Measurements from ENCODE around the gene PGK1. TPM values are rescaled to one million over a fixed set of nuclear protein-coding genes. Genes with fewer than 3 reads are reported as not detected.

PGK1 gene
- total and polyA plus RNA-seq, 2 experiments from 2014 or later: 249 to 336 TPM

DNA sequence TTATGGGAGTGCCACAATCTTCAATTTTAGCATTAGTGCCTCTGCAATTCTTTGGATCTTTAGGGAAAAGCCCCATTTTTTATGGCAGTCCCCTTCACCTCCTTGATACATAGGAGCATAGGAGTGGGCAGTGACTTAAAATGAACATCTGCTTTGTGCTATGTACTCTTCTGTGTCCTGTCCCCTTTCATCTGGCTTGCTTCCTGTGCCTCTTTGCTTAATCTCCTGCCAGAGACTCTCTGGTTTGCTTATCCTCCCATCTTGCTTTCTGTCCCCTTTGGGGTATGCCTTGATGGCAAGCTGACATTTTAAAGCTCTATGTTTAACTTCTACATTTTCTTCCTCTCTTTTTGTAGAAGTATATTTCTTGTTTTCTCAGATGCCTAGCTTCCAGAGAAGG, 12.3 kb downstream of the PGK1 start:
- Histone ChIP-seq H3K36me3 (ENCODE audit: insufficient read depth) (peaks cover 51% of the 10 kb centered on the region), H3K4me1 (ENCODE audit: insufficient read depth) (no peaks in the 10 kb centered on the region), H3K4me2 (no peak overlapping the region), H3F3A (replicated peaks; ENCODE audit: low read depth) (no peaks in the 10 kb centered on the region), H3K27ac (ENCODE audit: low read depth) (no peak overlapping the region), H3K79me2 (replicated peaks; ENCODE audit: insufficient read depth) (peaks cover 56% of the 10 kb centered on the region), H2AFZ (no peak overlapping the region), H3K9me2 (ENCODE audit: insufficient read depth) (no peaks in the 10 kb centered on the region), H3K4me3 (no peak overlapping the region), H4K20me1 (replicated peaks; ENCODE audit: insufficient read depth) (peaks cover 20% of the 10 kb centered on the region), H3K27me3 (ENCODE audit: insufficient read depth) (no peaks in the 10 kb centered on the region)
- ATAC-seq (no peak), DNase-seq (ENCODE audit: low spot score) (no peak)
- Mint-ChIP-seq H3K27me3 (ENCODE audit: insufficient read depth, low read depth, poor library complexity) (peaks cover 4% of the 10 kb centered on the region), H3K4me1 (no peaks in the 10 kb centered on the region; the same call in 2 of the 3 replicates), H3K27ac (no peak overlapping the region), H3K4me3 (no peak overlapping the region), H3K9me3 (no peaks in the 10 kb centered on the region), H3K36me3 (ENCODE audit: low read depth) (peaks cover 88% of the 10 kb centered on the region)
- TF ChIP-seq, protein P1, sequence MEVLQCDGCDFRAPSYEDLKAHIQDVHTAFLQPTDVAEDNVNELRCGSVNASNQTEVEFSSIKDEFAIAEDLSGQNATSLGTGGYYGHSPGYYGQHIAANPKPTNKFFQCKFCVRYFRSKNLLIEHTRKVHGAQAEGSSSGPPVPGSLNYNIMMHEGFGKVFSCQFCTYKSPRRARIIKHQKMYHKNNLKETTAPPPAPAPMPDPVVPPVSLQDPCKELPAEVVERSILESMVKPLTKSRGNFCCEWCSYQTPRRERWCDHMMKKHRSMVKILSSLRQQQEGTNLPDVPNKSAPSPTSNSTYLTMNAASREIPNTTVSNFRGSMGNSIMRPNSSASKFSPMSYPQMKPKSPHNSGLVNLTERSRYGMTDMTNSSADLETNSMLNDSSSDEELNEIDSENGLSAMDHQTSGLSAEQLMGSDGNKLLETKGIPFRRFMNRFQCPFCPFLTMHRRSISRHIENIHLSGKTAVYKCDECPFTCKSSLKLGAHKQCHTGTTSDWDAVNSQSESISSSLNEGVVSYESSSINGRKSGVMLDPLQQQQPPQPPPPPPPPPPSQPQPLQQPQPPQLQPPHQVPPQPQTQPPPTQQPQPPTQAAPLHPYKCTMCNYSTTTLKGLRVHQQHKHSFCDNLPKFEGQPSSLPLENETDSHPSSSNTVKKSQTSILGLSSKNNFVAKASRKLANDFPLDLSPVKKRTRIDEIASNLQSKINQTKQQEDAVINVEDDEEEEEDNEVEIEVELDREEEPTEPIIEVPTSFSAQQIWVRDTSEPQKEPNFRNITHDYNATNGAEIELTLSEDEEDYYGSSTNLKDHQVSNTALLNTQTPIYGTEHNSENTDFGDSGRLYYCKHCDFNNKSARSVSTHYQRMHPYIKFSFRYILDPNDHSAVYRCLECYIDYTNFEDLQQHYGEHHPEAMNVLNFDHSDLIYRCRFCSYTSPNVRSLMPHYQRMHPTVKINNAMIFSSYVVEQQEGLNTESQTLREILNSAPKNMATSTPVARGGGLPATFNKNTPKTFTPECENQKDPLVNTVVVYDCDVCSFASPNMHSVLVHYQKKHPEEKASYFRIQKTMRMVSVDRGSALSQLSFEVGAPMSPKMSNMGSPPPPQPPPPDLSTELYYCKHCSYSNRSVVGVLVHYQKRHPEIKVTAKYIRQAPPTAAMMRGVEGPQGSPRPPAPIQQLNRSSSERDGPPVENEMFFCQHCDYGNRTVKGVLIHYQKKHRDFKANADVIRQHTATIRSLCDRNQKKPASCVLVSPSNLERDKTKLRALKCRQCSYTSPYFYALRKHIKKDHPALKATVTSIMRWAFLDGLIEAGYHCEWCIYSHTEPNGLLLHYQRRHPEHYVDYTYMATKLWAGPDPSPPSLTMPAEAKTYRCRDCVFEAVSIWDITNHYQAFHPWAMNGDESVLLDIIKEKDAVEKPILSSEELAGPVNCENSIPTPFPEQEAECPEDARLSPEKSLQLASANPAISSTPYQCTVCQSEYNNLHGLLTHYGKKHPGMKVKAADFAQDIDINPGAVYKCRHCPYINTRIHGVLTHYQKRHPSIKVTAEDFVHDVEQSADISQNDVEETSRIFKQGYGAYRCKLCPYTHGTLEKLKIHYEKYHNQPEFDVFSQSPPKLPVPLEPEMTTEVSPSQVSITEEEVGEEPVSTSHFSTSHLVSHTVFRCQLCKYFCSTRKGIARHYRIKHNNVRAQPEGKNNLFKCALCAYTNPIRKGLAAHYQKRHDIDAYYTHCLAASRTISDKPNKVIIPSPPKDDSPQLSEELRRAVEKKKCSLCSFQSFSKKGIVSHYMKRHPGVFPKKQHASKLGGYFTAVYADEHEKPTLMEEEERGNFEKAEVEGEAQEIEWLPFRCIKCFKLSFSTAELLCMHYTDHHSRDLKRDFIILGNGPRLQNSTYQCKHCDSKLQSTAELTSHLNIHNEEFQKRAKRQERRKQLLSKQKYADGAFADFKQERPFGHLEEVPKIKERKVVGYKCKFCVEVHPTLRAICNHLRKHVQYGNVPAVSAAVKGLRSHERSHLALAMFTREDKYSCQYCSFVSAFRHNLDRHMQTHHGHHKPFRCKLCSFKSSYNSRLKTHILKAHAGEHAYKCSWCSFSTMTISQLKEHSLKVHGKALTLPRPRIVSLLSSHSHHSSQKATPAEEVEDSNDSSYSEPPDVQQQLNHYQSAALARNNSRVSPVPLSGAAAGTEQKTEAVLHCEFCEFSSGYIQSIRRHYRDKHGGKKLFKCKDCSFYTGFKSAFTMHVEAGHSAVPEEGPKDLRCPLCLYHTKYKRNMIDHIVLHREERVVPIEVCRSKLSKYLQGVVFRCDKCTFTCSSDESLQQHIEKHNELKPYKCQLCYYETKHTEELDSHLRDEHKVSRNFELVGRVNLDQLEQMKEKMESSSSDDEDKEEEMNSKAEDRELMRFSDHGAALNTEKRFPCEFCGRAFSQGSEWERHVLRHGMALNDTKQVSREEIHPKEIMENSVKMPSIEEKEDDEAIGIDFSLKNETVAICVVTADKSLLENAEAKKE (CRISPR knock-in tag; IDR thresholded peaks at IDR 0.05): no peak
- TF ChIP-seq EZH2phosphoT487 (IDR thresholded peaks at IDR 0.05; ENCODE audit: unreplicated experiment): no peak
- no peak for TF ChIP-seq POLR2AphosphoS5 (IDR thresholded peaks at IDR 0.05; ENCODE audit: low read depth)
- TF ChIP-seq ZNF331 (CRISPR knock-in tag; IDR thresholded peaks at IDR 0.05; ENCODE audit: low read depth): no peak
- no peak for TF ChIP-seq STAT1 (IDR thresholded peaks at IDR 0.05; ENCODE audit: unreplicated experiment)
- TF ChIP-seq CREB1 (CRISPR knock-in tag; IDR thresholded peaks at IDR 0.05; ENCODE audit: low read depth): no peak
- TF ChIP-seq NANOG (IDR thresholded peaks at IDR 0.05; ENCODE audit: borderline replicate concordance): no peak
- TF ChIP-seq JUNB (IDR thresholded peaks at IDR 0.05; ENCODE audit: unreplicated experiment): no peak
- TF ChIP-seq, protein P2, sequence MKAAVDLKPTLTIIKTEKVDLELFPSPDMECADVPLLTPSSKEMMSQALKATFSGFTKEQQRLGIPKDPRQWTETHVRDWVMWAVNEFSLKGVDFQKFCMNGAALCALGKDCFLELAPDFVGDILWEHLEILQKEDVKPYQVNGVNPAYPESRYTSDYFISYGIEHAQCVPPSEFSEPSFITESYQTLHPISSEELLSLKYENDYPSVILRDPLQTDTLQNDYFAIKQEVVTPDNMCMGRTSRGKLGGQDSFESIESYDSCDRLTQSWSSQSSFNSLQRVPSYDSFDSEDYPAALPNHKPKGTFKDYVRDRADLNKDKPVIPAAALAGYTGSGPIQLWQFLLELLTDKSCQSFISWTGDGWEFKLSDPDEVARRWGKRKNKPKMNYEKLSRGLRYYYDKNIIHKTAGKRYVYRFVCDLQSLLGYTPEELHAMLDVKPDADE (IDR thresholded peaks at IDR 0.05): no peak
- no peak for TF ChIP-seq EZH2 (IDR thresholded peaks at IDR 0.05; ENCODE audit: low read depth, unreplicated experiment)
